ENCODE results near the gene RIC3.

The RIC3 gene

DNA sequence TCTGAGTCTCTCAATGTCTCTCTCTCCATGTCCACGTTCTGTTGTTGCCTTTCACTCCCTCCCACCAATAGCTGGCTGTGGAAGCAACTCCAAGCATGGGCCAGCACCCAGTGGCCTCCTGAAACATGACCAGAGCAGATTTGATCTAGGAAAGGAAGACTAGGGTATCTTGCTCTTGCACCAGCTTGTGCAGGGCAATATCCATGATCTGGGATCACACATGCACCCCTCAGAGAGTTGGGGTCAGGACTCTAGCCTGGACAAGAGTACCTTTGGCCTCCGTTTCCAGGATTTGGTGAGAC, 34.5 kb upstream of the RIC3 start:
- Histone ChIP-seq H3K9ac (ENCODE audit: low read length) (no peak overlapping the region), H3K4me3 (ENCODE audit: low read depth, low read length, poor library complexity, severe bottlenecking) (no peak overlapping the region), H3F3A (ENCODE audit: insufficient read depth, low read length) (no peaks in the 10 kb centered on the region), H4K20me1 (ENCODE audit: insufficient read depth, low read length) (no peaks in the 10 kb centered on the region), H3K27me3 (ENCODE audit: insufficient read depth, low read length) (0 out of 2 replicates have a peak, but pooled peaks cover 4% of the 10 kb centered on the region), H2AFZ (ENCODE audit: low read length) (no peak overlapping the region), H3K4me2 (ENCODE audit: low read length) (no peak overlapping the region), H3K27ac (ENCODE audit: low read depth, low read length, poor library complexity, severe bottlenecking) (no peak overlapping the region), H3K9me3 (ENCODE audit: low read length) (no peaks in the 10 kb centered on the region), H3K36me3 (ENCODE audit: insufficient read depth, low read length) (no peaks in the 10 kb centered on the region), H3K9me2 (ENCODE audit: low read depth, low read length) (no peaks in the 10 kb centered on the region), H3K4me1 (ENCODE audit: insufficient read depth, low read length, severe bottlenecking) (no peaks in the 10 kb centered on the region), H3K79me2 (ENCODE audit: insufficient read depth, low read length) (no peaks in the 10 kb centered on the region)
- TF ChIP-seq, protein P1, sequence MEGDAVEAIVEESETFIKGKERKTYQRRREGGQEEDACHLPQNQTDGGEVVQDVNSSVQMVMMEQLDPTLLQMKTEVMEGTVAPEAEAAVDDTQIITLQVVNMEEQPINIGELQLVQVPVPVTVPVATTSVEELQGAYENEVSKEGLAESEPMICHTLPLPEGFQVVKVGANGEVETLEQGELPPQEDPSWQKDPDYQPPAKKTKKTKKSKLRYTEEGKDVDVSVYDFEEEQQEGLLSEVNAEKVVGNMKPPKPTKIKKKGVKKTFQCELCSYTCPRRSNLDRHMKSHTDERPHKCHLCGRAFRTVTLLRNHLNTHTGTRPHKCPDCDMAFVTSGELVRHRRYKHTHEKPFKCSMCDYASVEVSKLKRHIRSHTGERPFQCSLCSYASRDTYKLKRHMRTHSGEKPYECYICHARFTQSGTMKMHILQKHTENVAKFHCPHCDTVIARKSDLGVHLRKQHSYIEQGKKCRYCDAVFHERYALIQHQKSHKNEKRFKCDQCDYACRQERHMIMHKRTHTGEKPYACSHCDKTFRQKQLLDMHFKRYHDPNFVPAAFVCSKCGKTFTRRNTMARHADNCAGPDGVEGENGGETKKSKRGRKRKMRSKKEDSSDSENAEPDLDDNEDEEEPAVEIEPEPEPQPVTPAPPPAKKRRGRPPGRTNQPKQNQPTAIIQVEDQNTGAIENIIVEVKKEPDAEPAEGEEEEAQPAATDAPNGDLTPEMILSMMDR (IDR thresholded peaks at IDR 0.05; ENCODE audit: low read length) = no peak
- no peak for TF ChIP-seq EZH2 (IDR thresholded peaks at IDR 0.05; ENCODE audit: borderline replicate concordance, low read length)

- Histone ChIP-seq H3F3A (ENCODE audit: insufficient read depth, low read length) (no peaks in the 10 kb centered on the region), H3K4me3 (ENCODE audit: low read depth, low read length, poor library complexity, severe bottlenecking) (no peak overlapping the region)
These were observed 33.9 kb upstream of the RIC3 start for GRCh38 chr11:8202516-8203413.

GRCh38 chr11:8201644-8202365, 33.0 kb upstream of the RIC3 start:
- H3K4me1 ChIP-seq (ENCODE audit: insufficient read depth, low read length, severe bottlenecking) = no peaks in the 10 kb centered on the region
- H2AFZ ChIP-seq (ENCODE audit: low read length) = no peak overlapping the region
- H4K20me1 ChIP-seq (ENCODE audit: insufficient read depth, low read length) = no peaks in the 10 kb centered on the region
- no peaks in the 10 kb centered on the region for H3F3A ChIP-seq (ENCODE audit: insufficient read depth, low read length)
- H3K27ac ChIP-seq (ENCODE audit: low read depth, low read length, poor library complexity, severe bottlenecking) = no peak overlapping the region
- TF ChIP-seq EZH2 (IDR thresholded peaks at IDR 0.05; ENCODE audit: borderline replicate concordance, low read length) = no peak
- TF ChIP-seq, protein P1 (IDR thresholded peaks at IDR 0.05; ENCODE audit: low read length) = no peak
- H3K4me2 ChIP-seq (ENCODE audit: low read length) = no peak overlapping the region
- H3K9me3 ChIP-seq (ENCODE audit: low read length) = no peaks in the 10 kb centered on the region
- H3K36me3 ChIP-seq (ENCODE audit: insufficient read depth, low read length) = no peaks in the 10 kb centered on the region
- no peaks in the 10 kb centered on the region for H3K9me2 ChIP-seq (ENCODE audit: low read depth, low read length)
- no peak overlapping the region for H3K4me3 ChIP-seq (ENCODE audit: low read depth, low read length, poor library complexity, severe bottlenecking)
- H3K27me3 ChIP-seq (ENCODE audit: insufficient read depth, low read length) = 0 out of 2 replicates have a peak, but pooled peaks cover 4% of the 10 kb centered on the region
- H3K9ac ChIP-seq (ENCODE audit: low read length) = no peak overlapping the region
- H3K79me2 ChIP-seq (ENCODE audit: insufficient read depth, low read length) = no peaks in the 10 kb centered on the region

More at GRCh38 chr11:8202516-8203413, 33.9 kb upstream of the RIC3 start:
- Histone ChIP-seq H3K4me2 (ENCODE audit: low read length) (no peak overlapping the region), H3K79me2 (ENCODE audit: insufficient read depth, low read length) (no peaks in the 10 kb centered on the region), H3K27ac (ENCODE audit: low read depth, low read length, poor library complexity, severe bottlenecking) (no peak overlapping the region), H3K9me2 (ENCODE audit: low read depth, low read length) (no peaks in the 10 kb centered on the region), H2AFZ (ENCODE audit: low read length) (no peak overlapping the region), H4K20me1 (ENCODE audit: insufficient read depth, low read length) (no peaks in the 10 kb centered on the region), H3K9ac (ENCODE audit: low read length) (no peak overlapping the region), H3K36me3 (ENCODE audit: insufficient read depth, low read length) (no peaks in the 10 kb centered on the region), H3K9me3 (ENCODE audit: low read length) (no peaks in the 10 kb centered on the region), H3K4me1 (ENCODE audit: insufficient read depth, low read length, severe bottlenecking) (no peaks in the 10 kb centered on the region), H3K27me3 (ENCODE audit: insufficient read depth, low read length) (0 out of 2 replicates have a peak, but pooled peaks cover 4% of the 10 kb centered on the region)
- TF ChIP-seq, protein P1 (IDR thresholded peaks at IDR 0.05; ENCODE audit: low read length) = no peak
- TF ChIP-seq EZH2 (IDR thresholded peaks at IDR 0.05; ENCODE audit: borderline replicate concordance, low read length) = no peak

All from OCI-LY1 (cell line).